NCI-H128 (cell line): ENCODE measurements around the gene TTF2.

ENCODE experiments used
- DNase-seq: peaks from one replicate; lab custom pipeline; 2025; ENCODE audit not compliant: unreplicated experiment; lab: John Stamatoyannopoulos, UW

The TTF2 gene

DNA sequence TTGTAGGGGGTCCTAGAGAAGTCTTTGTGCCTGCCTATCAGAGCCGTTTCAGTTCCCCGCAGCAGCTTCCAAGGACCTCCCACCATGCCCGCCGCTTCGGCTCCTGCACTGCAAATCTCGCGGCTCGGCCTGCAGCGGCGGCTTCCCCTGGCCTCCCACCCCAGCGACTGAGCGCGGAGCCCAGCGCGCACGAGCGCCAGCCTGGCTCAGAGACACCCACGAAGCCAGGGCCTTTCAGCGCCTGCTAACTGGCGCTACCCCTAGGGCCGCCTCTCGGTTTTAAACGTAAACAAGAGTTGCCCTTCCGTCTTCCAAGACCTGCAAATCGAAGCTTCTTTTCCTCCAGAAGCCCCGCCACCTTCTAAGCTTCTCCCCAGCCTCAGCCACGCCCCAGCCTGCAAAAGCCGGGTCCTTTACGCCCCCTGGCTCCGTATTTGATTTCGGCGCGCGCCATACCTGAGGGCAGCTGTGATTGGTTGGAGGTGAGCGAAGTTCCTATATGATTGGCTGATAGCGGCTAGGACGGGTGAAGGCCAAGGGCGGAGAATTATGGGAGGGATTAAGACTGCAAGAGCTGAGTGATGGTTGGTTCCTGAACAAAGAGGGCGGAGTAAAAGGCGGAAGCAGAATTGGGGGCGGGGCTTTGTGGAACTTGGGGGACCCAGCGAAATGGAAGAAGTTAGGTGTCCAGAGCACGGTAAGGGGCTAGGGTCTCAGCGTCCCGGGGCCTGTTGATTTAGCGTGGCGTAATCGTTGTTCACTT is at the start of gene TTF2:
TTF2 (plus strand) TSS at position 649 of the 763 bp plus-strand sequence; CDS start at position 670, 21 bp downstream.
- peak; percentile 96 for DNase-seq

DNA sequence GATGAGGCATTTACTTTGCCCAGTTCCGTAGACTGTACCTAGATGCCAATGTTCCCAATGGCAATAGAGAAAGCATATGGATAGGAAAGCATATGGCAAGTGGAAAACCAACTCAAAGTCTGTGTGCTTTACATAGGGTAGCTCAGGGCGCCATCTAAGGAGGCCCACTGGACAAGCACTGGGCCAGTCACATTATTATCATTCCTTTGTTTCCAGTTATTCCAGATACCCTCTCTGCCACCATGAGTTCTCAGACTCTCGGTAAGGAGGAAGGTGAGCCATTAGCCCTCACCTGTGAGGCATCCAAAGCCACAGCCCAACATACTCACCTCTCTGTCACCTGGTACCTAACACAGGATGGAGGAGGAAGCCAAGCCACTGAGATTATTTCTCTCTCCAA is 48.8 kb upstream of the TTF2 start:
- DNase-seq, result no peak

DNA sequence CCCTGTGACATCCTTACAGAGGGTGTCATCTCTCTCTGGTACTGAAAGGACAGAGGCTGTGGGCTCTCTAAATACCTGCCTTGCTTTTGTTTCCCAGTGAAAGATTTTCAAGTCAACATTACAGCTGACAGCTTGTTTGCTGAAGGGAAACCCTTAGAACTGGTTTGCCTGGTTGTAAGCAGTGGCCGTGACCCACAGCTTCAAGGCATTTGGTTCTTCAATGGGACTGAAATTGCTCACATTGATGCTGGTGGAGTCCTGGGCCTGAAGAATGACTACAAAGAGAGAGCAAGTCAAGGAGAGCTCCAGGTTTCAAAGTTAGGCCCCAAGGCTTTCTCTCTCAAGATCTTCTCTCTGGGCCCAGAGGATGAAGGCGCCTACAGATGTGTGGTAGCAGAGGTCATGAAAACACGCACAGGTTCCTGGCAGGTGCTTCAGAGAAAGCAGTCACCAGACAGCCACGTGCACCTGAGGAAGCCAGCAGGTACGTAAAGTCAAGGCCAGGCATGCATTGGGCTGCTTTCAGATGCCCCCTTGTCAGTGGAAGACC is 46.7 kb upstream of the TTF2 start:
- DNase-seq, result no peak

DNA sequence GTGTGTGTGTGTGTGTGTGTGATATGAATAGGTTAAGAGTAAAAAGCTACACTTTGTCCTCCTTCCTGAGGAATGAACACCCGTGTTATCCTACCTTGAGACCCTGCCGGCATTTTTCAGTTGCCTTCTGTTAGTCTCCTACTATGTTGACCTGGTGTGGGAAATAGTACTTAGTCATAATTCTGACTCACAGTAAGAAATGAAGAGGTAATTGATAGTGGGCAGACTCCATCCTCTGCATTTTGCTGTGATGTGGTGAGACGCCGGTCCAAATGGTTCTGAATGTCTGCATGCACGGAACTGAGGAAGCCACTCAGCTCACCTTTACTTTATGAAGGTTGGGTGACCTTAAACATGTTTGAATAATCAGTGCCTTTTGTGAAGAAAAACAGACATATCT is 45.9 kb upstream of the TTF2 start:
- DNase-seq, result no peak

DNA sequence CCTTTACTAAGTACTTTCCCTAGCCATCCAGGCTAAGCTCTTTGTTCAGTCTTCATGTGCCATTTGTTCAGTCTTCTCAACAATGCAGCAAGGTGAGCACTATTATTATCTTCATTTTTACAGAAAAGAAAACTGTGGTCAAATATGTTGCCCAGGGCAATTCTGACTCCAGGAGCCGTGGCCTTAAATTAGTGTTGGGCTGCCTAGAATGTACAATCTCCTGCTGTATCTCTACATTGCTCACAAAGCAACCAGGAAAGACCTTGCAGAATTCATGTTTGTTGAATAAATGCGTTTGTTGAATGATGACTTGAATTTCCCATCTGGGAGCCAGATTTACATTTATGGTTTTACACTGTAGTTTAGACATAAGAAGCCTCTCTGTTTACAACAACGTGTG is 44.4 kb upstream of the TTF2 start:
- DNase-seq, result no peak

DNA sequence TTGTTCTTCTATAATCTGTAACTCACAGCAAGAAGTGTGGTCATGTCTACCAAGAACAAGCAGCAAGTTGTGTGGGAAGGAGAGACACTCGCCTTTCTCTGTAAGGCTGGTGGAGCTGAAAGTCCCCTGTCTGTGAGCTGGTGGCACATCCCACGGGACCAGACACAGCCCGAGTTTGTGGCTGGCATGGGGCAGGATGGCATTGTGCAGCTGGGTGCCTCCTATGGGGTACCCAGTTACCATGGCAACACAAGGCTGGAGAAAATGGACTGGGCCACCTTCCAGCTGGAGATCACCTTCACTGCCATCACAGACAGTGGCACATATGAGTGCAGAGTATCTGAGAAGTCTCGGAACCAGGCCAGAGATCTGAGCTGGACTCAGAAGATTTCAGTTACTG is 43.1 kb upstream of the TTF2 start:
- no peak for DNase-seq

DNA sequence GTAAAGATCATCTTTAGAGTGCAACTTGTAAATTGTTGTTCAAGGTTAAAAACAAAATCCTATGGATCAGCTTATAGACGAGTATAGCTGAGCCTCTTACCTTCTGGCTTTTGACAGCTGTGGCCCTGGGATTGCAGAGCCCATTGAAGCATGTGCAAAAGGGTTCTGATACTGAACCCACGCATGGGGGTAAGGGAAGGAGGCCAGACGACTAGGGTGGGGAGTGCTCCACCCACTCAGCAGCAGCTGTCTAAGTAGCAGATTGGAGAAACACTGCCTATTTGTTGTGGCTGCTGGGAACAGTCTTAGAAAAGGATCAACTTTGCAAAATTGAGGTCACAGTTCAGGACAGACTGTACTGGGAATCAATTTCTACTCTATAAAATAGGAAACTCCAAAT is 42.5 kb upstream of the TTF2 start:
- DNase-seq, result no peak

DNA sequence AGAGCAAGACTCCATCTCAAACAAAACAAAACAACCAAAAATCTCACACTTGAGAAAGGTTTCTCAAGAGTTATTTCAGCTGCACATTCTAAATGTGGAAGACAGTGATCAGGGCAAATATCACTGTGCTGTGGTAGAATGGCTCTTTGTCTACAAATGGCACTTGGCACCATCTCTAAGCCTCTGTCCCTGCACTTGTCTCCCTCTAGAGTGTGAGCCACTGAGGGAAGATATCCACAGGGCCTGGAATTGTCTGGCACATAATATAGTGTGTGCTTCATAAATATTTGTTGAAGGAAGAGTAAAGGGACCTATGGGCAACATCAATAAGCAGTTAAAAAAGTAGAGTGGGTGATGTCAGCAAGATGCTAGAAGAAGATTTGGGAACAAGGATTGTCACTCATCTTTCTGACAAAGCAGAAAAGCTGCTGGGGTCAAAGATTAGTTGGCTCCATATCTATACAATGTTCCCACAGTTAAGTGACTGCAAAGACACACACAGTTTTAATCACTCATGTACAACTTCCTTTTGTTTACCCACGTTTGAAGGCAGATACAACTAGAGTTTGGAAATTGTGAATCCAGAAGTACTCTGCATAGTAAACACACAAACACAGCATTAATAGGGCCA is 39.5 kb upstream of the TTF2 start:
- no peak for DNase-seq

DNA sequence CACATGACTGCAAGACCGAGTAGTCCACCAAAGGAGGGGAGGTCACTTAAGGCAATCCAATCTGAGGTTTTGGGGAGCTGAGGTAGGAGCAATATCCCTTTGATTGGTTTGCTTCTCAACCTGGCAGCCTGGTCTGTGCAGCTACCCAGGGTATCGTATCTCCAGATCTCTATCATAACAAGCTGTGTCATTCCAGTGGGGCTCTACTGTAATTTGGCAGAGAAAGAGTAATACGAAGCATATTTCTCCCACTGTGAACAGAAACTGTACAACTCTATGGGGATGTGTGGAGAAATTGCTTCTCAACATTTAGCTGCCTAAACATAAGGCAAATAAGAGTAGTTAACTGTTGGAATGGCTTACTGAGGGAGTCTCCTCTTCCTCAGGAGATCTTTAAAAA is 38.0 kb upstream of the TTF2 start:
- DNase-seq, result no peak

DNA sequence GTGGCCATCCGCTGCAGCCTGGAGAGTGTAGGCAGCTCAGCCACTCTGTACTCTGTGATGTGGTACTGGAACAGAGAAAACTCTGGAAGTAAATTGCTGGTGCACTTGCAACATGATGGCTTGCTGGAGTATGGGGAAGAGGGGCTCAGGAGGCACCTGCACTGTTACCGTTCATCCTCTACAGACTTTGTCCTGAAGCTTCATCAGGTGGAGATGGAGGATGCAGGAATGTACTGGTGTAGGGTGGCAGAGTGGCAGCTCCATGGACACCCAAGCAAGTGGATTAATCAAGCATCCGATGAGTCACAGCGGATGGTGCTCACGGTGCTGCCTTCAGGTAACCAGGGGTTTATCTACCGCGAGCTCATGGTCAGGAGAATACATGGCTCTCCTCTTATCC is 34.6 kb upstream of the TTF2 start:
- DNase-seq, result no peak

DNA sequence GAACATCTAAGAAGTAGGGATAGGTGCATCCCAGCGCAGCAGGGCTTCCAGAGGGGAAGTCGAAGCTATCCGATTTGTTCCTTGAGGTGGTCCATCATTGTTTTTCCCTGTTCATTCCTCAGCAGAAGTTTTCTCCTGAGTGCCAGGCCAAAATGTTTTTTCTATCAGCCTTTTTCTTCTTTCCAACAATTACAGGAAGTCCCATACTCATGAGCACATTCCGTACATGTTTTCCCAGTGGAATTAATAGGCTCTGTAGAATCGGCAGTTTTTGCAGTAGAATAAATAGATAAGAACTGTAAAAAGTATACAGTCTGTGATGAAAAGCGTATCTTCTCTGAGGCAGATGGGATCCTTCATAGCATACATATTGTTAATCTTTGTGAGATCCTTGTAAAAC is 33.8 kb upstream of the TTF2 start:
- DNase-seq, result no peak

DNA sequence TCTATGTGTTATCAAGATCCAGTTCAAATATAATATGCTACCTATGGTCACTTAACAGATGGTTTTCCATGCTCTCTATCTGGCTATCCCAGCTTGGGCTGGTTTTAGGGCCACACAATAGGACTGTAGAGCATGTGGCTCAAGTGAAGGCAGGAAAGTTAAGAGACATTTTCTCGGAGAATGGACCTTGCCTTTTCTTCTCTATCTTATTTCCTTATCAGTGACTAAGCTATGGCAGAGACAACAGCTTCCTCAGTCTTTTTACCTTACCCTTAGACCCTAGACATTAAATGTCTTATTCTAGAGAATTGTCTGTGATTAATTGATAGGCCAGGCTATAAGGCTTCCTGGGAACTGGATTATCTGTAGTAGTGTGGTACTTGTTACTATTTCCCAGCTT is 30.4 kb upstream of the TTF2 start:
- DNase-seq, result no peak

DNA sequence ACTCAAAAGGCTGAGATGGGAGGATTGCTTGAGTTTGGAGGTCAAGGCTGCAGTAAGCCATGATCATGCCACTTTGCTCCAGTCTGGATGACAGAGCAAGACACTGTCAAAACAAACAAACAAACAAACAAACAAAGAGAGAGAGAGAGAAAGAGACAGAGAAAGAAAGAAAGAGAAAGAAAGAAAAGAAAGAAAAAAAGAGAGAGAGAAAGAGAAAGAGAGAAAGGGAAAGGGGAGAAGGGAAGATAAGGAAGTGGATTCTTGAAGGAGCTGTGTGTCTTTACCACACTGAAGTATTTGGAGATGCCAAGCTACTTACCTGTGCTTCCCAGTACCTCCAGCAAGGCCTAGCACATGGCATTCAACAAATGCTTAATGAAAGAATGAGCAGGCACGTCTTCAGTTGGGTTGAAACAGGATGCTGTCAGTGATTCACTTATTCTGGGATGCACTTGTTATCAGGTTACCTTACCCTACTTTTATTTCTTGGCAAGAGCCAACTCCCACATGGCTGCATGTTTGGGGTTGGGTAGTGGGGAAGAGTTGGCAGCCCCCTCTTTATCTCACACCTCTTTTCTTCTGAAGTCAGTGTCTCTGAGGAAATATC is 29.8 kb upstream of the TTF2 start:
- DNase-seq, result no peak

DNA sequence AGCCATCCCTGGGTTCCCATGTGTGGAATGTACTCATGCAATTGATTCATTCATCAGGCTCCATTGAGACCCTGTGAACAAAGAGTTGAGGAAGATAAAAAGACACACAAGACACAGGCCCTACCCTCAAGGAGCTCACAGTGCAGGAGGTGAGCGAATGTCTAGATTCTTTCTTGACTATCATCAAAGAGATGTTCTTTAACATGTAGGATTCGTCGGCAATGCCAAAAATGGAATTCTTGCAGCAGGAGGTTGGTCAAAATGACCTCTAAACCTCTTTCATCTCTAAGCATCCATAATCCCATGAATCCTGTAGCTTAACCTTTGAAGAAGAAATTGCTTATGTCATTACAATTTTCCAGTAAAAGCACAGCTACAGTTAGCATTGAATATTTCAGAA is 27.9 kb upstream of the TTF2 start:
- DNase-seq, result no peak

DNA sequence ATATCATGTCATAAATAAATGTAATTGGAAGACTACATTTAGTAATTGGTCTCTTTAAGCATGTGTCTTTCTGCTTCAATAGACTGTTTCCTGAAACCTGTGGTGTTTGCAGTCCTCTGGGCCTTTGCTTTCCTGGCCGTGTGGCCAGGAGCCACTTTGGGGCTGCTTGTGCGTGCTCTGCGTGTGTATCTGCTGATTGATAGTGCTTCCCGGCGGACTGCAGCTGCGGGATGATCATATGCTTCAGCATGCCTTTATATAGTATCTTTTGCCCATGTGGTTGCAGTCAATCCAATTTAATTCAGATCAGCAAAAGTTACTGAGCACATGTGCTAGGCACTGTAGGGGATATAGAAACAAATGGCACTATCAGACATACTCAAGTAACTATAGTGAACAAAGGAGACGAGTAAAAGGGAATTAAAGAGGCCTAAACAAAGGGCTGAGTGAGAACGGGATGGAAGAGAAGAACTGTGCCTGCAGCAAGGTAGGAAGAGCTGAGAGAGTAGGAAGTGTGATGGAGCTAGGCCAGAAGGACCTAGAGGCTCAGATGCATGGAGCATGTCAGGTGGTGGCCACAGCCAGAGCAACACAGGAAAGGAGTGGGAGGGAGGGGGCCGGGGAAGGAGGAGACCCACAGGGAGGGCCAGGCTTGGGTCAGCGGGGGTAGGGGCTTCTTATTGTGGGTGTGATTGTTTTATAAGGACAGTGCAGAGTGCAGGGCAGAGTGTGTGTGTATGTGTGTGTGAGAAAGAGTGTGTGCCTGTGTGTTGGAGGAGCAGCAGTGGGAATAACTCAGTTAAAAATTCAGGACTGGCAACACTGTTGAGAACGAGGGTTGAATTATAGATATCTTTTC is 27.2 kb upstream of the TTF2 start:
- no peak for DNase-seq

DNA sequence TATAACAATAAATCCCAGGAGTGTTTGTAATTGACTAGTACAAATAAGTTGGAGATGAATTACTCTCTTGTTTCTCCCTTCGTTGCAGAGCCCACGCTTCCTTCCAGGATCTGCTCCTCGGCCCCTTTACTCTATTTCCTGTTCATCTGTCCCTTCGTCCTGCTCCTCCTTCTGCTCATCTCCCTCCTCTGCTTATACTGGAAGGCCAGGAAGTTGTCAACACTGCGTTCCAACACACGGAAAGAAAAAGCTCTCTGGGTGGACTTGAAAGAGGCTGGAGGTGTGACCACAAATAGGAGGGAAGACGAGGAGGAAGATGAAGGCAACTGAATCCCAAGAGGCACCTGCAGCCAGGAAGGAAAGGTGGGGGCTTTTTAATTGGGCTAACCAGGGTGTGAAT is 26.4 kb upstream of the TTF2 start:
- DNase-seq, result no peak

DNA sequence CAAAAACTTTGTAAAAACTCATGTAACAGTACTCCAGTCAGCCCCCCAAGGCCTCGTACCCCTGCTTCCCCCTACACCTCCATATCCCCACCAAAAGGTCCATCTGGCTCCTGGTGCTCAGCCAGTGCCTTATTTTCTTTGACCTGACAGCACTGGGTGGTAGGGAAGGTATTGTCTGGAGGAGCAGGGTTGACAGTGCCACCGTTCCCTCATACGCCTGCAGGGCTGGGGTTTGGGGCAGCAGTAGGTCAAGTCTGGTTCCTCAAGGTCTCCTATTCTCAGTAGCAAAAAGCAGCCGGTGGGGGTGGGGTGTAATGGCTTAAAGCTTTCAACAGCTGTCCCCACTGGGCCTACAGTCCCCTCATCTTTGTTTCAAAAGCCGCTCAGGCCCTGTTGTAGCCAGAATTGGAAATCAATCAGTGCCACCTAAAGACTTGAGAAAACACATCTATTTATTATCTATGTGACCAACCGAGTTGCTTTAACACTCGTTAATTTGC is 25.3 kb upstream of the TTF2 start:
- no peak for DNase-seq

DNA sequence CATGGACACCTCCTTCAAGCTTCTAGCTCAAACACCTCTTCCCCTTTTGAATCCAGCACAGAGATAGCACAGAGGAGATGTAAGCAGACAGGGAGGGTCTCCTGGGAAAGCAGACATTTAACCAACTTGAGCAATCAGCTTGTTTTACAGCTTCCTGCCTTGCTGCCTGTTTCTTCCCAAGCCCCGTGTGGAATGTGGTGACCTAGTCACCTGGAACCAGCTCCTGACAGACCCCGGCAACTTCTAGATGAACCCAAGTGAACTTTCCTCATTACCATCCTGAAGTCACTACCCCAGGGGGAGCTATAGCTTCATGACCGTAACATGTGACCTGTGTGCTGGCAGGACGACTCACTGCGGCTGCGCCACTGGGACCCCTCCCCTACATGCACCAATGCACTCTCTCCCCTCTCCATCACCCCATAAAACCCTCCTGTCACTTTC is 24.1 kb upstream of the TTF2 start:
- DNase-seq, result no peak

DNA sequence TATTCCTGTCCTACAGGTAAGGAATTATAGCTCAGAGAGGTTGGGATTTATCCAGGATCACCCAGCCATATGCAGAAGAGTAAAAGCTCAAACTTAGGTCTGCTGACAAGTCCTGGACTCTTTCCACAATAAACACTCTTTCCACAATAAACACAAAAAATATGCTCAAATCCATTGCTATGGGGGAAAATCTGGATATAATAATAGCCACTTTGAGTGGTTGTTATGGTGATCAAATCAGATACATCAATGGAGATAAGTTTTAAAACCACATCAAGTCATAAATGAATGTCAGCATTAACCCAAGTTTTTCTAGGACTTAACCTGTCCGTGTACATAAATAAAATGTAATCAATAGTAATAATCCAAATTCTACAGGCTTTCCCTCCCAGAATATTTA is 22.3 kb upstream of the TTF2 start:
- no peak for DNase-seq

DNA sequence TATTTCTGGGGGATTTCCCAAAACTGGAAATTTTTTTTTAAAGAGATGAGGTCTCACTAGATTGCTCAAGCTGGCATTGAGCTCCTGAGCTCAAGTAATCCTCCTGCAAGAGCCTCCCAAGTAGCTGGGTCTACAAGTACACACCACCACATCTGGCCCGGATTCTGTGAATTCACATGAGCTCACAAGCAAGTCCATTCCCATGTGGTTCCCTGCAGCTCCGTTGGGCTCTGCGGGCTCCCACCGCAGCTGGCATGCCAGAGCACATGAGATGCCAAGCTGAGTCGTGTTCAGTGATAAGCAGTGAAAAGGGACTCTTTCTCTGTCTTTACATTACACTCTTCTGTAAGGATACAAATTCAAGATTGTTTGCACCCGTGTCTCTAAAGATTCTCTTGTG is 21.9 kb upstream of the TTF2 start:
- DNase-seq, result no peak

DNA sequence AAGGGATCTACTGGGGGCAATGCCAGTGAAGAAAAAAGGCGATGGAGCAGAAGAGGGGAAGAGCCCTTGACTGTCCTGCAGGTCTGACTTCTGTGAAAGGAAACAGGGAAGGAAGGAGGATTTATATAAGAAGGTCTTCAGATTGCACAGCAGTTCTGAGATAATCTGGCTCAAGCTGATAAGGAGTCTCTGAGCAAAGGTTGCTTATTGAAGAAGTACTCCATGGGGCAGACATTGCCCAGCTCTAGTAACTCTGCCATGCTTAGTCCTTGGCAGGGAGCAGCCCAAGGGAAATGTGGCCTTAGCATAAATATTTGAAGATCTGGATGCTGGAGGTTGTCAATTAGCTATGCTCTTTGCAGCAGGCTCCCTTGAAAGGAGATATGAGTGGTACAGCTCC is 15.9 kb upstream of the TTF2 start:
- DNase-seq, result no peak
